HCT116 (cell line): ENCODE data around the gene SGCA.

Source experiments
- CBX3 ChIP-seq: IDR thresholded peaks from 2 replicates; pipeline ENCODE4 v1.6.1; 2012; ENCODE audit warnings: low read depth
- CTCF ChIP-seq, 3 experiments: fragments of 200-600 bp in 1 of 3; sonication (generic) in 1 of 3; IDR thresholded peaks in 2 of 3; conservative IDR thresholded peaks in 1 of 3; 2 replicates each; pipeline ENCODE4 v1.5.1; 2012 to 2017; ENCODE audit warnings: low read depth in 2 of 3, low read length in 2 of 3, antibody characterized with exemption in 1 of 3, borderline replicate concordance in 1 of 3, control low read depth in 1 of 3, mild to moderate bottlenecking in 1 of 3, mixed read lengths in 1 of 3, mixed run types in 1 of 3, moderate library complexity in 1 of 3; ENCODE audit not compliant: insufficient read depth in 1 of 3
- EZH2 ChIP-seq: fragments of 200-600 bp; sonication (generic); IDR thresholded peaks from 2 replicates; pipeline ENCODE4 v1.6.1; 2017; ENCODE audit warnings: antibody characterized with exemption, mixed run types
- EZH2phosphoT487 ChIP-seq: fragments of 200-600 bp; IDR thresholded peaks from 2 replicates; pipeline ENCODE4 v1.6.1; 2018; ENCODE audit warnings: antibody characterized with exemption, borderline replicate concordance
- MAX ChIP-seq: IDR thresholded peaks from 2 replicates; pipeline ENCODE4 v1.6.1; 2012
- POLR2A ChIP-seq: IDR thresholded peaks from 2 replicates; pipeline ENCODE4 v1.7.0; 2011; ENCODE audit warnings: borderline replicate concordance; ENCODE audit not compliant: insufficient read depth, insufficient read length; ENCODE audit errors: extremely low read depth
- POLR2AphosphoS5 ChIP-seq: IDR thresholded peaks from 2 replicates; pipeline ENCODE4 v1.6.1; 2011; ENCODE audit warnings: mild to moderate bottlenecking, low read depth, low read length, moderate library complexity
- RAD21 ChIP-seq: IDR thresholded peaks from 2 replicates; pipeline ENCODE4 v1.6.1; 2012; ENCODE audit warnings: low read depth, mild to moderate bottlenecking
- REST ChIP-seq: IDR thresholded peaks from 2 replicates; pipeline ENCODE4 v1.6.1; 2012; ENCODE audit warnings: low read depth
- SIN3A ChIP-seq: IDR thresholded peaks from 2 replicates; pipeline ENCODE4 v1.6.1; 2012; ENCODE audit warnings: low read depth
- TCF7L2 ChIP-seq: IDR thresholded peaks from 2 replicates; pipeline ENCODE4 v1.7.0; 2011; ENCODE audit warnings: borderline replicate concordance, inconsistent platforms; ENCODE audit not compliant: insufficient read depth, insufficient read length; ENCODE audit errors: extremely low read depth
- ZFX ChIP-seq: fragments of 450-650 bp; IDR thresholded peaks from 2 replicates; pipeline ENCODE4 v1.6.1; 2017
- ZNF274 ChIP-seq: fragments of 200-500 bp; sonication (Bioruptor generic); IDR thresholded peaks from 2 replicates; pipeline ENCODE4 v1.6.1; 2014; ENCODE audit warnings: mild to moderate bottlenecking, low read depth, low read length, inconsistent platforms

DNA sequence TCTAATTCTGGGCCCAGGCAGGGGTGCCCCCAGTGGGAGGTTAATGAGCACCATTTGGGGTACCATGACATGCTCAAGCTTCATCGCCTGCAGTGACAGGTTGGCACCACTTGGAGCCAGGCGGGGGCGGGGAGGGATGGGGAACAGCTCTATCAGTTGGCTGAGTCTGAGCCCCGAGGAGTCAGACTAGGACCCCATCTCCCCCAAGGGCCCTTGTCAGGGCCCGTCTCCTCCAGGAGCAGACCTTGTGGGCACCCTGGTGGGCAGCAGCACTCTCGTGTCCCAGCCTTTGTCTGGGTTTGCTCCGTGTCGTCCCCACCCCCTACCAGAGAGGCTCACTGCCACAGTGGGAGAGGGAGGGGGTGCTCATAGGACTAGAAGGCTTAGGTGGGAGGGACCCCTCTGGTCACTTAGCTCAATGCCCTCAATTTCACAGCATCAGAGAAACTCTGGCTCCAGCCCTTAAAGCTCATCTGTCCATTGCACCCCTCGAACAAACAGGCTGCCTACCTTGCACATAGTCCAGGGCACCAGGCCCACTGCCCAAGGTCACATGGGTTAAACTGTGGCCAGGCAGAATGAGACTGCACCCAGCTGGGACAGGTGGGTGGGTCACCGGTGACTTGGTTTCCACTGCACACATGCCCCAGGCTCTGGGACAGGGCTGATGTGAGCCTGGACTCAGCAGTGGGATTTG is 19.4 kb upstream of the SGCA start:
- TF ChIP-seq CTCF (IDR thresholded peaks at IDR 0.05 in 2 of 3, conservative IDR thresholded peaks at IDR 0.05 in 1 of 3; ENCODE audit: borderline replicate concordance in 1 of 3, insufficient read depth in 1 of 3, low read depth in 2 of 3, low read length in 2 of 3) (peak in 2 of 3 experiments; percentile 23 to 38; a peak in 2 of 6 replicates), POLR2AphosphoS5 (no peak), EZH2 (no peak), ZFX (no peak), ZNF274 (no peak), MAX (no peak), REST (no peak), TCF7L2 (no peak), CBX3 (no peak), POLR2A (no peak), EZH2phosphoT487 (no peak), RAD21 (no peak), SIN3A (no peak)
